HG02884 (cell line): ENCODE data around the gene CXCR4.

Source experiments
- ATAC-seq: cut with Tn5 transposase; IDR thresholded peaks from one replicate; pipeline ENCODE4 v1.9.1; 2021; ENCODE audit warnings: mild to moderate bottlenecking, moderate library complexity; ENCODE audit not compliant: unreplicated experiment

The CXCR4 gene

GRCh38 chr2:136131961-136132824, 14.2 kb upstream of the CXCR4 start:
- peak; percentile 76 for ATAC-seq

DNA sequence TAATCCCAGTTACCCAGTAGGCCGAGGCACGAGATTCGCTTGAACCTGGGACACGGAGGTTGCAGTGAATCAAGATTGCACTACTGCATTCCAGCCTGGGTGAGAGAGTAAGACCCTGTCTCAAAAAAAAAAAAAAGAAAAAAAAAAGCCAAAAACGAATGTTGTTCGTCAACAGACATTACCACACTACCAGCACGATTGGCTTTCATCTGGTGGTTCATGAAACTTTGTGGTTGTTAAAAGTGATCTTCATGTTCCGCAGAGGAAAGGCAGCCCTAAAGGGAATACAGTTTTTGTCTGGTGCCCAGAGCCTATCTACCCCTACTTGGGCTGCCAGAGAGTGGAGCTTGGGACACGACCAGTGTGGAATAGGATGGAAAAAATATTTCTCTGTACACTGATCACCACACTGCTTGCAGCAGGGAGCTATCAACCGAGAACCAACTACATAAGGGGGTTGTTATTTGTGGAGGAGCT, 13.6 kb upstream of the CXCR4 start:
- peak; percentile 0 for ATAC-seq

GRCh38 chr2:136130511-136130910, 12.6 kb upstream of the CXCR4 start:
- no peak for ATAC-seq

DNA sequence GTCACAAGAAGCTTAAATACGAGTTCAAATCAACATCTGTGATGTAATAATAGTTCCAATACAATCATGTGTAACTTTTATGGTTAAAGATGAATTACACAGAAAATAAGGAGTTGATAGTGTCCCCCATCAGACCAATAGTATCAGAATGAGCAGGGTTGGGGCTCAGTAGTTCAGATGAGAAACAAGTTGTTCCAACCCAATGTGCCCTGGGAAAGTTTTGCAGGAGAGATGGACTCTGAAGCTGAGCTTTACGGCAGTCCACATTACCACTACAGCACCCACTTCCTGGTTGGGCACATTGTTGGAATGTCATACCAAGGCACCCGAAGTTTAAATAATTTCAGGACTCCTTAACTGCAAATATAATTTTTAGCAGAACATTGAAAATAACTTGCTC, 12.1 kb upstream of the CXCR4 start:
- no peak for ATAC-seq

- ATAC-seq = no peak
Measured at GRCh38 chr2:136129601-136130000, 11.7 kb upstream of the CXCR4 start.

DNA sequence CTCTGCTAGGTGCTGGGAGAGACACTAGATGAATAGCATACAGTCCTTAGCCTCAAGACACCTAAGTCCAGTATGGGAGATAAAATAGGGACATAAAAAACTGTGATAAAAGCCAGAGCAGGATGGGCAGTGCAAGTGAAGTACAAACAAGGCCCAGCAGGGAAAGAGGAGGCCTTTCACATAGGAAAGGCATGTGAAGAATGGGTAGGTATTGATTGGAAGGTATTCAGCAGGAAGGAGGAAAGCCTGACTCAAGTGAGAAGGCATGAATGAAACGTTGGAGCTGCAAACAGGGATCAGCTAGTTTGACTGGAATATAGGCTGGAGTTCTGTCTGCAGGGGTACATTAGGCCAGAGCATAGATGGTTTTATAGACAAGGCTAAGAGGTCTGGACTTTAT, 11.0 kb upstream of the CXCR4 start:
- ATAC-seq = no peak

DNA sequence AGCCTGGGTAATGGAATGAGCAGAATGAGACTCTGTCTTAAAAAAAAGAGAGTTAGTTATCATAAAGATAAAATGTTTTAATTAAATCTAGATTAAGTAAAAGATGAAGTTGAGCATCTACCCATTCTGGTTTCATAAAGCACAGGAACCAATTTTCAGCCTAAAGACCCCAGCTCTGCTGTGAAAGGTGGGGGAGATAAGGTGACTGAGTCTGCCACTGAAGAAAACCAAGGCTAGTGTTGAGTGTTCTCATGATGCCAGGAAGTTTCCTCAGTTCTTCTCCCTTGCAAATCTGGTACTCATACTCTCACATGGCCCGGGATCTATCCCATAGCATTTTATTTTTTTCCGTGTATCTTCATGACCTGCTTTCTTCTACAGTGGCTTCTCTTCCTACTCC, 10.4 kb upstream of the CXCR4 start:
- no peak for ATAC-seq

DNA sequence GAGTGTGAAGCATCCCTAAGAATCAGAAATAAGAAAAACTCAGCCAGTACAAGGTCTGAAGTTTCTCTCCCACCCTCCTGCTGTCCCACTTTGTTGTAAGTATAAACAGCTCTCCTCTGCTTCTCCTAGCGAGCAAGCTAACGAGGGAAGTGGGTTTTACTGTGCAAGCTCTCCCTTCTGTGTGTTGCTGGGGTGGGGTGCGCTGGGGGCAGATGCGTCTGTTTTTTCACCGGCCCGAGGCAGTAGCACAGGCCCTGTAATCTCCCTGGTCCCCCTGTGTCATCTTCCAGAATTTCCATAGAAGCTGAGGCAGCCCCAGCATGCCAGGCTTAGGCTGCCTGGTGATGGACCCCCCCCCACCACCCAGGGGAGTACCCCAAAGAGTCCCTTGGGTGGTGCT, 9.4 kb upstream of the CXCR4 start:
- no peak for ATAC-seq

- ATAC-seq = no peak
Measured at GRCh38 chr2:136126421-136126926, 8.5 kb upstream of the CXCR4 start.

GRCh38 chr2:136126021-136126420, 8.1 kb upstream of the CXCR4 start:
- no peak for ATAC-seq

GRCh38 chr2:136125236-136125635, 7.3 kb upstream of the CXCR4 start:
- ATAC-seq = no peak

DNA sequence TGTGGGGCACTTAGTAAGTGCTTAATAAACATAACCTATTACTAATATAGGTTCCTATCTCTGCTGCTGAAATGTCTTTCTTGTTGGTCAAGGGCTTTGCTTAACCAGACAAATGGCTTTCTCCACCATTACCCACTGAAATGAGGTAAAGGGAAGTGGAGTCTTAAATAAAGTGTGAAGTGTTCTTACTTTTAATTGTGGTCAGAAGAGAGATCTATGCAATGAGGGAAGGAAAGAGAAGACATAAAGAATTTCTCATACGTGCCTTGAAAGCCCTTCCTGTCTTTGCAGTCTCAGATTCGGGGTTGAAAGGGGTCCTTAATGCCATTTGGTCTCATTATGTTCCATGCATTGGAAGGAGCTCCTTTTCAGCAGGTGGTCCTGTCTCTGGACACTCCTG, 6.9 kb upstream of the CXCR4 start:
- no peak for ATAC-seq

GRCh38 chr2:136122661-136123060, 4.7 kb upstream of the CXCR4 start:
- no peak for ATAC-seq

- no peak for ATAC-seq
Measured at GRCh38 chr2:136121204-136121910, 3.4 kb upstream of the CXCR4 start.

DNA sequence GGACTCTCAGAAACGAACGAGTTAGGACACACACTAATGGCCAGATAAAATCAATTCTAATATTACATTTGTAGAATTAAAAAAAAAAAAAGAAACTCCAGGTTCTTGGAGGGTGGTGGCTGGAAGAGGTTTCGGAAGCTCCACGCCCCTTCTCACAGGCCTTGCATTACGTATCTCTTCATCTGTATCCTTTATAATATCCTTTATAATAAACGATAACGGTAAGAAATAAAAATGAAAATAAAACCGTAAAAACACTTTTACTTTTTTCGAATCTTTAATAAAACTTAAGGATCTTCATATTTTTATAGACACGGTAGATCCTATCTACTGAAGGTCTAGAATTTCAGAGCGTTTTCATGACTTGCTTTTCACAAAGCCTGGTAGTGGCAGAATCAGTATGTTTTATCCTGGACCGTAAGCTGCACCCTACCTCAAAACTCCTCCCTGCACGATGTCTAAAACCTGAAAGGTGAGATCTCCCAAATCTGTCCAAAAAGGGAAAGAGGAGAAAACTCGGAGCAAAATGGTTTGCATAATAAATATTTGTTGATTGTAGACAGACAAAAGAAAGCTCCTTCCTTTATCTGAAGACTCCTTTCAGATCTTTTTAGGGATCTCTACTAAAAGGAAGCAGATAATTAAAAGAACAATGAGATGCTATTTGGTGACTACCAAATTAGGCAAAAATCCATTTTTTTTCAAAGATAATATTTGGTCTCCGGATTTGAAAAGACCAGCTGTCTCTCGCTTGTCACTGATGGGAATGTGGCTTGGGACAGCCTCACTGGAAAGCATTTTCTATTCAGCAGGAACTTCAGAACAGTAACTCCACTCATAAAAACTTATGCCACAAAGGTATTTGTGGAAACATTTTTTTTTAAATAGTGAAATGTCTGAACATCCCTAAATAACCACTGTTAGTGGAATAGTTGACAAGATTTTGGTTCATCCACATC, 2.0 kb upstream of the CXCR4 start:
- ATAC-seq = no peak

DNA sequence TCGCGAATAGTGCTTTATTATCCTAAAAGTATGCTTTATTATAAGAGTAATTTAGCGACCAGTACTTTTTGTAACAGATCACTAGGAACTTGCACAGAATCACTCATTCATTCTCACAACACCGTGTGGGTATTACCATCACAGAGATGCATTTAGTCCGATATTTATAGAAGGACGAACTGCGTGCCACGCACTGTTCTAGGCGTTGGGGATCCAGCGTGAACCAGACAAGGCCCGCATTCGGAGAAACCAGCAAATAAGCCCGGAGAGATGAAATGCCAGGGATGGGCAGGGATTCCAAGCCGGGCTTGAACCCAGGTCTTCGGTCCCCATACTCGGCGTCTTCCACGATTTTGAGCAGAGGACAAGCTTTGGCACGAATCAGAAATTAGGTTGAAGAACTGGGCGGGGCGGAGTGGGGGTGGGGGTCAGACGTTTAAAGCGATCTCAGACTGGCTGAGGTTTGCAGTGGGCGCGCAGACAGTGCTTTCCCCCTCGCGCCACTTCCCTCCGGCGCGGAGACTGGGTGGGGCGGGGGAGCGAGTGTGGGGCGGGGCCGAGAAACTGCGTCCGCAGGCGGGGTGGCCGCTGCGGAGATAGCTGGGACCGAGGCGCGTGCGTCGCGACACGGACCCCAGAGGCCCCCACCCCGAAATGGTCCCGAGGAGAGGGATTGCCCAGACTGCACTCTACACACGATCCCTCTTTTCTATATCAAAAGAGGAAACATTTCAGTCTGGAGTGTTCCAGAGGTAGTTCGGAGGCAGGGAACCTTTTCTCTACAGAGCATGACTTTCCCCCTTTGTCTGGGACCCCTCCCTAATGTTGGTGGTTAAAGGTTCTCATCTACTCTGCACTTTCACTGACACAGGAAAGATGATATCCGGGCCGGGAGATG, 1.1 kb upstream of the CXCR4 start:
- ATAC-seq = no peak

DNA sequence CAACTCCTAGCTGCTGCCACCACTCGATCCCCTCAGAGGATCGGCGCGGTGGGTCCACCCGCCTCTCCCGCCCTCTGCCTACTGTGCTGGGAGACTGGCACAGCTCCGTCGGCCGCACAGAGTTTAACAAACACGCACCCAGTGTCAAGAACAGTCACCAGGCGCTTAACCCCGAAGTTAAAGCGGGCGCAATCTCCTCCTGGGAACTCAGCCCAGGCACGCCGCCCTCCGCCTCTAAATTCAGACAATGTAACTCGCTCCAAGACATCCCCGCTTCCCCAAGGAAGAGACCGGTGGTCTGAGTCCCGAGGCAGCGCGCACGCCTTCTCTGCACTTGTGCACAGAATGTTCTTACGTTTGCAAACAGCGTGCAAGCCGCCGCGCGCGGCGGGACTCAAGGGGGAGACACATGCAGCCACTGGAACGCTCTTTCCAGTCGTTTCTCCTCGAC, 533 bp downstream of the CXCR4 start:
- ATAC-seq = peak; percentile 5

- ATAC-seq = peak; percentile 50
Measured at GRCh38 chr2:136116813-136117390, 1.0 kb downstream of the CXCR4 start.

DNA sequence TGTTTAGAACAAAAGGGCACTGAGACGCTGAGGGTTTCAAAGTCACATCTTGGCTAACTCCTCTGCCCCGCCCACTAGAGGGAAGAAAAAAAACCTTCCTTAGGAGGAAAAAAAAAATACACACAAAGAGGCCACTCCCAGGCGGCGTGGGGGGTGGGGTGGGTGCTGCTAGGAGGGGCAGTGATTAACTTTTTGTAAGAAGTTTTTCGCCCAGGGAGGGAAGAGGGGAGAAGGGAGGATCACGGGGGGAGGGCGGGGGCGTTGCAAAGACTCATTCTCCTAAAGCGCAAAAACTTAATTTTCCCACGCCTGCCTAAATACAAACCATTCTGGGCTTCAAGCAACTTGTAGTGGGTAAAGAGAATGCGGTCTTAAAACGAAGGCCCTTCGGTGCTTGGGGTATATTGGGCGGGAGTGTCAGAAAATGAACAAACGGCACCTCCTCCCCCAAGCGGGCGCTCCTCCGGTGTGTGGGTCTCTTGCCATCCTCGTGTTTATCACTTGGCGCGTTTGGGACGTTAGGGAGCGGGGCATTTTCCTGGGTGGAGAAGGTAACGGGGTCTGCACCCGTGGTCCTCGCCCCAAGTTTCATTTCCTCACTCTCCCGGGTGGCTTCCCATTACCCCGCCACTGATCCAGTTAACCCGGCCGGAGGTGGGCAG, 1.7 kb downstream of the CXCR4 start:
- no peak for ATAC-seq
